ENCODE measurements around the gene SOX9. TPM values are rescaled to one million over a fixed set of nuclear protein-coding genes. Genes with fewer than 3 reads are reported as not detected.

The SOX9 gene
- total and polyA plus RNA-seq, 2 experiments from 2014 or later = 36.9 to 87.3 TPM

GRCh38 chr17:72163474-72163873 lies 42.7 kb downstream of the SOX9 start:
- Histone ChIP-seq H3K9me3 (ENCODE audit: low read depth) (no peaks in the 10 kb centered on the region), H3K79me2 (no peaks in the 10 kb centered on the region), H3K27me3 (no peaks in the 10 kb centered on the region), H3K4me2 (no peak overlapping the region), H3K36me3 (replicated peaks; ENCODE audit: insufficient read depth, low read depth) (no peaks in the 10 kb centered on the region), H2AFZ (no peak overlapping the region), H3K27ac (no peak overlapping the region), H3K4me3 (no peak overlapping the region), H3K9me2 (replicated peaks; ENCODE audit: insufficient read depth) (no peaks in the 10 kb centered on the region), H3K4me1 (ENCODE audit: insufficient read depth) (no peaks in the 10 kb centered on the region), H4K20me1 (ENCODE audit: insufficient read depth, poor library complexity, severe bottlenecking) (no peaks in the 10 kb centered on the region)
- TF ChIP-seq EZH2 (IDR thresholded peaks at IDR 0.05; ENCODE audit: borderline replicate concordance) (no peak), CTCF (IDR thresholded peaks at IDR 0.05; ENCODE audit: poor library complexity) (no peak), EZH2phosphoT487 (IDR thresholded peaks at IDR 0.05; ENCODE audit: low read depth, severe bottlenecking, unreplicated experiment) (no peak)
- DNase-seq (ENCODE audit: low spot score) = no peak
- WGBS (ENCODE audit: low lambda C conversion rate, missing lambda C conversion rate) = 95% methylated on average over 2 of the region's 2 CpGs

DNA sequence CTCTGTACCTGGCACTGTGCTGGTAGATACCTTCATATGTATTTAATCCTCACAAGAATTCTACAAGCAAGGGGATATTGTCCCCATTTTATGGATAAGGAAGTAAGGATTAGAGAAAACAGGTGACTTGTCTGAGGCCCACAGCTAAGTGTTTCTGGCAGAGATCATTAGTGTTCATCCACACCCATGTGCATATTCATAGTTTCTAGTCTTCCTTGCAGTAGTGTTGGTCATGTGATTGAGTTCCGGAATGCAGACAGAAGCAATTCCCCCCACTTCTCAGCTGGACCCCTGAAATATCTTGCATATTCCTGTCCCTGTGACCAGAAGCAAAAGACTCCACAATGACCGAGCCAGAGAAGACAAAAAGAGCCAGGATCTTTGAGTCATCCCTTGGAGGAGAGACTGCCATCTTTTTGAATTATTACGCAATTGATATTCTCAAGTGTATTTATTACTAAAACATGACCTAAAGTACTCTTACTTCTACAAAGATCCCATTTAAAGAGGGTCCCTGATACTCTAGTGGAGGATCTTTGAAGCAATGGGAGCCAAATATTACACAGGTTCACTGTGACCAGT lies 43.4 kb downstream of the SOX9 start:
- Histone ChIP-seq H3K9me2 (replicated peaks; ENCODE audit: insufficient read depth) (no peaks in the 10 kb centered on the region), H3K36me3 (replicated peaks; ENCODE audit: insufficient read depth, low read depth) (no peaks in the 10 kb centered on the region), H3K4me1 (ENCODE audit: insufficient read depth) (no peaks in the 10 kb centered on the region), H3K27me3 (no peaks in the 10 kb centered on the region), H3K4me3 (no peak overlapping the region), H3K79me2 (no peaks in the 10 kb centered on the region), H3K9me3 (ENCODE audit: low read depth) (no peaks in the 10 kb centered on the region), H3K4me2 (no peak overlapping the region), H2AFZ (no peak overlapping the region), H3K27ac (no peak overlapping the region), H4K20me1 (ENCODE audit: insufficient read depth, poor library complexity, severe bottlenecking) (no peaks in the 10 kb centered on the region)
- TF ChIP-seq EZH2 (IDR thresholded peaks at IDR 0.05; ENCODE audit: borderline replicate concordance) (no peak), CTCF (IDR thresholded peaks at IDR 0.05; ENCODE audit: poor library complexity) (no peak), EZH2phosphoT487 (IDR thresholded peaks at IDR 0.05; ENCODE audit: low read depth, severe bottlenecking, unreplicated experiment) (no peak)
- 97% methylated on average over 3 of the region's 3 CpGs for WGBS (ENCODE audit: low lambda C conversion rate, missing lambda C conversion rate)
- no peak for DNase-seq (ENCODE audit: low spot score)

GRCh38 chr17:72165192-72165866 lies 44.5 kb downstream of the SOX9 start:
- Histone ChIP-seq H3K4me1 (ENCODE audit: insufficient read depth) (no peaks in the 10 kb centered on the region), H3K36me3 (replicated peaks; ENCODE audit: insufficient read depth, low read depth) (no peaks in the 10 kb centered on the region), H3K9me3 (ENCODE audit: low read depth) (no peaks in the 10 kb centered on the region), H3K4me2 (no peak overlapping the region), H3K9me2 (replicated peaks; ENCODE audit: insufficient read depth) (no peaks in the 10 kb centered on the region), H3K27me3 (no peaks in the 10 kb centered on the region), H3K27ac (no peak overlapping the region), H3K79me2 (no peaks in the 10 kb centered on the region), H3K4me3 (no peak overlapping the region), H2AFZ (no peak overlapping the region), H4K20me1 (ENCODE audit: insufficient read depth, poor library complexity, severe bottlenecking) (no peaks in the 10 kb centered on the region)
- TF ChIP-seq CTCF (IDR thresholded peaks at IDR 0.05; ENCODE audit: poor library complexity) (no peak), EZH2phosphoT487 (IDR thresholded peaks at IDR 0.05; ENCODE audit: low read depth, severe bottlenecking, unreplicated experiment) (no peak)
- WGBS (ENCODE audit: low lambda C conversion rate, missing lambda C conversion rate) = 92% methylated on average over 9 of the region's 9 CpGs
- DNase-seq (ENCODE audit: low spot score) = no peak

All from hepatocyte (in vitro differentiated cells).